Lung (tissue), 12 donors: ENCODE data around the gene PDGFD. TPM values are rescaled to one million over a fixed set of nuclear protein-coding genes. Genes with fewer than 3 reads are reported as not detected.

Experiments
- ATAC-seq: fragments of 200-7000 bp; cut with Tn5 transposase; one replicate; pipeline ENCODE4 v1.9.1; 2020; ENCODE audit warnings: moderate number of reproducible peaks; ENCODE audit not compliant: insufficient read depth, low FRiP score
- DNase-seq, 3 donors: peaks; one replicate each; pipeline ENCODE4 v3.0.0-alpha.2; 2013 to 2017
- H3K27ac ChIP-seq, 2 donors: one replicate each; pipeline ENCODE4 v1.5.1; 2013; ENCODE audit warnings: mild to moderate bottlenecking in 2 of 2, moderate library complexity in 2 of 2, control low read depth in 1 of 2, inconsistent platforms in 1 of 2, low read depth in 1 of 2, low read length in 1 of 2
- H3K27me3 ChIP-seq, 3 donors: one replicate each; pipeline ENCODE4 v1.5.1; 2013; ENCODE audit warnings: low read length in 2 of 3; ENCODE audit not compliant: control insufficient read depth in 3 of 3, insufficient read depth in 3 of 3
- H3K36me3 ChIP-seq, 4 donors: one replicate each; pipeline ENCODE4 v1.5.1; 2013; ENCODE audit warnings: low read length in 4 of 4, mild to moderate bottlenecking in 1 of 4, moderate library complexity in 1 of 4; ENCODE audit not compliant: control insufficient read depth in 4 of 4, insufficient read depth in 4 of 4
- H3K4me1 ChIP-seq, 5 donors: one replicate each; pipeline ENCODE4 v1.5.1; 2013; ENCODE audit warnings: low read length in 5 of 5, mild to moderate bottlenecking in 2 of 5, moderate library complexity in 1 of 5; ENCODE audit not compliant: control insufficient read depth in 5 of 5, insufficient read depth in 5 of 5
- H3K4me3 ChIP-seq: one replicate; pipeline ENCODE4 v1.5.1; 2013; ENCODE audit warnings: mild to moderate bottlenecking, control low read depth, moderate library complexity
- H3K9ac ChIP-seq, 2 donors: one replicate each; pipeline ENCODE4 v1.5.1; 2013; ENCODE audit warnings: low read length in 2 of 2, control low read depth in 1 of 2; ENCODE audit not compliant: insufficient read depth in 1 of 2
- H3K9me3 ChIP-seq, 4 donors: one replicate each; pipeline ENCODE4 v1.5.1; 2013; ENCODE audit warnings: low read length in 3 of 4, mild to moderate bottlenecking in 1 of 4, moderate library complexity in 1 of 4; ENCODE audit not compliant: control insufficient read depth in 4 of 4, insufficient read depth in 3 of 4
- WGBS, 2 donors: extraction: QIAGEN DNeasy Blood & Tissue Kit; methylation state at CpG; one replicate each; pipeline ENCODE4 v1.1.7; 2013; 5-methylcytosine and 5-hydroxymethylcytosine counted together
- polyA plus RNA-seq, 2 donors: library from polyadenylated mRNA; stranded (reverse); fragments of 200-250 nt; gene quantifications; one replicate each; pipeline ENCODE4 v1.2.1, GENCODE V29; 2013
- total RNA-seq, 2 donors: library from RNA; depleted of rRNA in 1 of 2; stranded (reverse); fragments of >200 nt in 1 of 2; gene quantifications; one replicate each; pipeline ENCODE4 v1.2.1, GENCODE V29; 2014 to 2021
- TF ChIP-seq, protein P1 (sequence below): IDR thresholded peaks from 2 replicates; pipeline ENCODE4 v1.5.1; 2012; ENCODE audit warnings: mild to moderate bottlenecking; ENCODE audit errors: control extremely low read depth, extremely low read depth
- donor health status: control.
- donor health status: control.
- donor health status: Bipolar disorder and iron deficiency.
- donor health status: healthy.
- donor health status: DM: yes; HTN: yes; CAD: no.

PDGFD gene
- total and polyA plus RNA-seq, 4 donors, result 0.71 to 10.6 (median 1.4) TPM

DNA sequence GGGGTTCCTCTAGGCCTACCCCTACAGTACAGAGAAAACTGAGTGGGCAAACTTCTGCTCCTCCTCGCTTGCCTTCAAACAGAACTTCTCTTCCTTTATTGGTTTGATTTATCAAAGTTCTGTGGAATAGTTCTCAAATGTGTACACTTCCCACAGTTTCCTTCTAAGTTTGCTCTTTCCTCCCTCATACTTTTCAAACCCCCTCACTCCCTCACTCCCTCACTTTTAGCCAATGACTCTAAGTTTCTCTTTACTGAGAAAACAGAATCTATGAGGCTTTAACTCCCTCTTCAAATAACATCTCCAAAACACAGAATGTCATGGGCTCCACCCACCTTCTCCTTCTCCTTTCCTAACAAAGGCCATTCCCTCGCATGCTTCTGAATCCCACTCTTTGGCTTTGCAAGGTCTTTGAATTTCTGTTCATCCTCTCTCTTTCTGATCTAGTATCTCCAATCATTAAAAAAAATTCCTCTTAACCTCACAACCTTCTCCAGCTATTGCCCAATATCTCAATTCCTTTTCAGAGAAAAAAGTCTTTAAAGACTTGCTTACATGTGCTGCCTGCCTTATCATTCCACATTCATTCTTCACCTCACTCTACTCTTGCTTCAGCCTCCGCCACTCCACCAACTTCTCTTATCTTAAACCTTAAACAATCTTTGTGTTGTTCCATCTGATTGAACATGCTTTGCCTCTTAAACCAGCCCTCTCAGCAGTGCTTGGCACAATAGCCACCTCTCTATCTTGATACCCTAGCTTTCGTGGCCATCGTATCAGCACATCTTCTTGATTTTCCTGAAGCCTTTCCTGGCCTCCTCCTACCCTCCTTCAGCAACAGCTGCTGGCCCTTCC lies 70.3 kb downstream of the PDGFD start:
- peaks cover 0 to 26% (median 6%) of the 10 kb centered on the region in 5 donors for H3K4me1 ChIP-seq
- TF ChIP-seq, protein P1, sequence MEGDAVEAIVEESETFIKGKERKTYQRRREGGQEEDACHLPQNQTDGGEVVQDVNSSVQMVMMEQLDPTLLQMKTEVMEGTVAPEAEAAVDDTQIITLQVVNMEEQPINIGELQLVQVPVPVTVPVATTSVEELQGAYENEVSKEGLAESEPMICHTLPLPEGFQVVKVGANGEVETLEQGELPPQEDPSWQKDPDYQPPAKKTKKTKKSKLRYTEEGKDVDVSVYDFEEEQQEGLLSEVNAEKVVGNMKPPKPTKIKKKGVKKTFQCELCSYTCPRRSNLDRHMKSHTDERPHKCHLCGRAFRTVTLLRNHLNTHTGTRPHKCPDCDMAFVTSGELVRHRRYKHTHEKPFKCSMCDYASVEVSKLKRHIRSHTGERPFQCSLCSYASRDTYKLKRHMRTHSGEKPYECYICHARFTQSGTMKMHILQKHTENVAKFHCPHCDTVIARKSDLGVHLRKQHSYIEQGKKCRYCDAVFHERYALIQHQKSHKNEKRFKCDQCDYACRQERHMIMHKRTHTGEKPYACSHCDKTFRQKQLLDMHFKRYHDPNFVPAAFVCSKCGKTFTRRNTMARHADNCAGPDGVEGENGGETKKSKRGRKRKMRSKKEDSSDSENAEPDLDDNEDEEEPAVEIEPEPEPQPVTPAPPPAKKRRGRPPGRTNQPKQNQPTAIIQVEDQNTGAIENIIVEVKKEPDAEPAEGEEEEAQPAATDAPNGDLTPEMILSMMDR, result no peak
- H3K27me3 ChIP-seq, result no peaks in the 10 kb centered on the region
- DNase-seq (no peak), ATAC-seq (no peak)
- H3K9ac ChIP-seq, result no peak overlapping the region
- H3K27ac ChIP-seq, result no peak overlapping the region
- 81 to 85% methylated on average over 5 of the region's 5 CpGs for WGBS, 2 donors
- H3K9me3 ChIP-seq, result no peaks in the 10 kb centered on the region
- H3K4me3 ChIP-seq, result no peak overlapping the region
- no peaks in the 10 kb centered on the region for H3K36me3 ChIP-seq

DNA sequence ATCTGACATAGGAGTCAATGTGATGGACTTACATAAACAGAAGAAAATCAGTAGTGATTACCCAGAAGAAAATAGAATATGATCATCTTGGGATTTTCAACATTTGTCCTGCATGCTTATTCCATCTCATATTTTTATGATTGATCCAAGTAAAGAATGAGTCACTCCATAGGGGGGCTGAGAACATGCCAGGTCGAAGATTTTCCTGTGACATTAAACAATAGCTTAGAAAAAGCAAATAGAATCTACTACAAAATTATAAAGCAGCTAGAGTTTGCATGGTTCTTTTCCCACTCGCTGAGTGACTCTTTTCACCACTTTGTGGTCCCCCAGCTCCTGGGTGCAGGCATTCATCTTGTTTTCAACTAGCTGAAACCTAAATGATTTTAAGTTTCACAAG lies 71.2 kb downstream of the PDGFD start:
- Histone ChIP-seq H3K9ac (no peak overlapping the region), H3K9me3 (no peaks in the 10 kb centered on the region), H3K4me3 (no peak overlapping the region), H3K4me1 (peaks cover 0 to 27% (median 6%) of the 10 kb centered on the region in 5 donors), H3K27me3 (no peaks in the 10 kb centered on the region), H3K27ac (no peak overlapping the region), H3K36me3 (no peaks in the 10 kb centered on the region)
- TF ChIP-seq, protein P1, result no peak
- ATAC-seq (no peak), DNase-seq (no peak)
- WGBS, 2 donors, result 76 to 89% methylated on average over 2 of the region's 2 CpGs

DNA sequence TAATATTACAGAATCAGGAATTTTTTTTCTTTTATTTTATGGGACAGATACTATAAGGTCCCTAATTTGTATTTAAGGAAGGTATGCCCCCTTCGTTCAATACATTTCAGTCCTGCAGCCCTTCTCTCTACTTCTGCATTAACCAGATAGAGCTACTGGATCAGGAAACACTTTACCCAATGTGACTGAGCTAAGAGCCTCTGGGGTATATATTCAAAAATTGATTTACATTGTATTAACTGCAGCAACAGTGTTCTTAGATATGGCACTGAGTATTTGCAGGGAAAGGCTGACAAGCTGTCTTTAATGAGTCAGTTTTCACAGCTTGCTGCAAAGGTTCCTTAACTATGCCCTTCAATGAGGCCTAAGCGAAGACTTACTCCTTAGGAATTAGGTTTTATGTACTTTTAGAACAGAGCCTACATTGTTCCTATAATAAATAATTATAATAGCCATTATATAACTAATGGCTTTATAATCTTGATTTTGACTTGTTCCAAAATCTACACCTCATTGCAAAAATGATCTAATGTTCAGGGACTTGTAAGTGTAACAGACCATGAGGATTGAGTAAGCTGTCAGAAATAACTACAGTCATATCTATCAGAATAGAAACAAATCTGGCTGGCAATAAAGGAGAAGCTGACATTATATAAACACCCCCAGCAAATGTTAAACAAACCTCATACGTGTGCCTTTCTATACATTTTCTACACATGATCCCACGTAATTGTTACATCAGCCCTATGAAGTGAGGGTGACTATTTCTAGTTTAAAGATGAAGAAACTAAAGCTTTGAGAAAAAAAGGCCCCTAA lies 72.5 kb downstream of the PDGFD start:
- TF ChIP-seq, protein P1, result no peak
- peak in 2 of 3 donors; percentile 50 to 54 for DNase-seq
- Histone ChIP-seq H3K4me3 (no peak overlapping the region), H3K27ac (peak overlapping the region in 1 of 2 donors; percentile 53), H3K27me3 (no peaks in the 10 kb centered on the region), H3K36me3 (no peaks in the 10 kb centered on the region), H3K9me3 (no peaks in the 10 kb centered on the region), H3K4me1 (peaks cover 0 to 31% (median 6%) of the 10 kb centered on the region in 5 donors), H3K9ac (no peak overlapping the region)
- WGBS, 2 donors, result 83 to 84% methylated on average over 4 of the region's 4 CpGs
- no peak for ATAC-seq
